GM12865 (cell line): ENCODE results near the gene PIP5K1C.

Experiments used
- DNase-seq: peaks from one replicate; pipeline ENCODE4 v3.0.0; 2010; ENCODE audit warnings: low read depth
- H3K4me3 ChIP-seq: 2 replicates; pipeline ENCODE4 v1.5.1; 2011; ENCODE audit warnings: mild to moderate bottlenecking, low read depth, low read length, control low read depth
- CTCF ChIP-seq: IDR thresholded peaks from 2 replicates; pipeline ENCODE4 v1.5.1; 2011; ENCODE audit warnings: low read length, control low read depth, low read depth, inconsistent platforms; ENCODE audit not compliant: insufficient read depth; ENCODE audit errors: missing control alignments

PIP5K1C gene

GRCh38 chr19:3599776-3600187 lies 100.5 kb downstream of the PIP5K1C start:
- no peak for DNase-seq
- H3K4me3 ChIP-seq: no peak overlapping the region
- no peak for TF ChIP-seq CTCF

GRCh38 chr19:3595521-3596061 lies 104.7 kb downstream of the PIP5K1C start:
- DNase-seq: no peak
- no peak for TF ChIP-seq CTCF
- H3K4me3 ChIP-seq: no peak overlapping the region

- no peak for DNase-seq
- no peak overlapping the region for H3K4me3 ChIP-seq
- no peak for TF ChIP-seq CTCF
These were observed 107.1 kb downstream of the PIP5K1C start for GRCh38 chr19:3593156-3593555.

- H3K4me3 ChIP-seq: no peak overlapping the region
- DNase-seq: no peak
- TF ChIP-seq CTCF: no peak
These were observed 108.2 kb downstream of the PIP5K1C start for GRCh38 chr19:3591876-3592613.

- H3K4me3 ChIP-seq: no peak overlapping the region
- DNase-seq: no peak
- no peak for TF ChIP-seq CTCF
These were observed 109.1 kb downstream of the PIP5K1C start for GRCh38 chr19:3590991-3591659.

- H3K4me3 ChIP-seq: no peak overlapping the region
- no peak for TF ChIP-seq CTCF
- no peak for DNase-seq
These were observed 110.3 kb downstream of the PIP5K1C start for GRCh38 chr19:3589949-3590348.

- DNase-seq: no peak
- H3K4me3 ChIP-seq: no peak overlapping the region
- TF ChIP-seq CTCF: no peak
These were observed 110.8 kb downstream of the PIP5K1C start for GRCh38 chr19:3589439-3589838.
